MCF 10A (cell line): ENCODE measurements around the gene FAT1. TPM values are rescaled to one million over a fixed set of nuclear protein-coding genes. Genes with fewer than 3 reads are reported as not detected.
"Not testable (repeated sequence)": the region's sequence is repeated elsewhere in the genome, so short reads cannot be mapped to it uniquely, and the experiment has no call there.

Experiments used
- BruUV-seq: library from RNA; stranded (reverse); fragments of 400-500 nt; replicated peaks from 2 replicates; lab custom pipeline; 2021; lab: Mats Ljungman, UMichigan
- CTCF ChIA-PET: fragments of 300-600 bp; sonication (Branson Sonifier 250); formaldehyde crosslinking; extraction: SDS; loops from one replicate; lab custom pipeline; 2021; ENCODE audit warnings: antibody characterized with exemption, inconsistent platforms; lab: Yijun Ruan, JAX
- POLR2A ChIA-PET: fragments of 300-600, 350-650 bp; sonication (Branson Sonifier 250); formaldehyde crosslinking; extraction: SDS; loops from one replicate; lab custom pipeline; 2020; ENCODE audit warnings: antibody characterized with exemption, inconsistent platforms; lab: Yijun Ruan, JAX
- DNase-seq: peaks from one replicate; pipeline ENCODE4 v3.0.0-alpha.2; 2018; ENCODE audit not compliant: unreplicated experiment
- H3K27ac Mint-ChIP-seq: one replicate; pipeline ENCODE4 v1.8.0; 2022; ENCODE audit warnings: mild to moderate bottlenecking, low read depth, mixed read lengths; ENCODE audit not compliant: unreplicated experiment
- H3K27me3 Mint-ChIP-seq: one replicate; pipeline ENCODE4 v1.8.0; 2022; ENCODE audit warnings: mixed read lengths; ENCODE audit not compliant: insufficient read depth, unreplicated experiment
- H3K36me3 Mint-ChIP-seq: one replicate; pipeline ENCODE4 v1.8.0; 2022; ENCODE audit warnings: mild to moderate bottlenecking, moderate library complexity, mixed read lengths; ENCODE audit not compliant: insufficient read depth, unreplicated experiment
- H3K4me1 Mint-ChIP-seq: one replicate; pipeline ENCODE4 v1.8.0; 2022; ENCODE audit warnings: mixed read lengths; ENCODE audit not compliant: insufficient read depth, unreplicated experiment
- H3K4me3 Mint-ChIP-seq: one replicate; pipeline ENCODE4 v1.8.0; 2022; ENCODE audit warnings: mild to moderate bottlenecking, moderate library complexity, mixed read lengths; ENCODE audit not compliant: unreplicated experiment
- H3K9me3 Mint-ChIP-seq: one replicate; pipeline ENCODE4 v1.8.0; 2022; ENCODE audit warnings: mixed read lengths; ENCODE audit not compliant: unreplicated experiment
- CTCF ChIP-seq: fragments of 200-600 bp; IDR thresholded peaks from one replicate; pipeline ENCODE4 v1.8.0; 2022; ENCODE audit warnings: antibody characterized with exemption, mild to moderate bottlenecking; ENCODE audit not compliant: unreplicated experiment
- intact Hi-C: fragments of 100-400 bp; cut with micrococcal nuclease; formaldehyde crosslinking; loops from 2 replicates; pipeline ENCODE4 v1.14.1; 2022
- total RNA-seq: library from RNA; stranded (reverse); gene quantifications from 2 replicates; pipeline ENCODE4 v1.2.3, GENCODE V29; 2022

FAT1 gene
- total RNA-seq, 1 experiment from 2014 or later = 165 TPM

- intact Hi-C loops = no loop called here
- DNase-seq = peak; percentile 30
- Mint-ChIP-seq H3K9me3 (no peaks in the 10 kb centered on the region), H3K4me3 (no peak overlapping the region), H3K4me1 (peaks cover 34% of the 10 kb centered on the region), H3K36me3 (peaks cover 27% of the 10 kb centered on the region), H3K27me3 (no peaks in the 10 kb centered on the region), H3K27ac (peak overlapping the region; percentile 71)
- BruUV-seq = no TSS peak
- POLR2A ChIA-PET = interaction anchor here (0.7 to 5.8 kb wide), 6 partner anchors 11 to 1251 kb away, joined by 3 to 40 read pairs (median 4); partner anchors contain the start of gene FAT1
- TF ChIP-seq CTCF = no peak
- CTCF ChIA-PET = no interaction called here
These were observed 57.4 kb downstream of the FAT1 start for GRCh38 chr4:186666252-186666651.

GRCh38 chr4:186660403-186660802 is 63.3 kb downstream of the FAT1 start:
- Mint-ChIP-seq H3K27ac (no peak overlapping the region), H3K36me3 (peaks cover 41% of the 10 kb centered on the region), H3K4me3 (no peak overlapping the region), H3K27me3 (no peaks in the 10 kb centered on the region), H3K9me3 (no peaks in the 10 kb centered on the region), H3K4me1 (peaks cover 12% of the 10 kb centered on the region)
- no peak for DNase-seq
- no peak for TF ChIP-seq CTCF
- intact Hi-C loops = no loop called here
- CTCF ChIA-PET = interaction anchor here (0.6 kb wide), 1 partner anchor 9 kb away, joined by 4 read pairs; no protein-coding TSS in a partner anchor
- POLR2A ChIA-PET = no interaction called here
- BruUV-seq = no TSS peak

- H3K27me3 Mint-ChIP-seq = no peaks in the 10 kb centered on the region
- ChIA-PET POLR2A (no interaction called here), CTCF (interaction anchor here (0.6 kb wide), 1 partner anchor 9 kb away, joined by 4 read pairs; no protein-coding TSS in a partner anchor)
- intact Hi-C loops = no loop called here
- no peaks in the 10 kb centered on the region for H3K9me3 Mint-ChIP-seq
- no peak overlapping the region for H3K27ac Mint-ChIP-seq
- BruUV-seq = no TSS peak
- H3K4me1 Mint-ChIP-seq = peaks cover 12% of the 10 kb centered on the region
- H3K36me3 Mint-ChIP-seq = peaks cover 42% of the 10 kb centered on the region
- no peak overlapping the region for H3K4me3 Mint-ChIP-seq
- no peak for TF ChIP-seq CTCF
- no peak for DNase-seq
These were observed 63.7 kb downstream of the FAT1 start for GRCh38 chr4:186659935-186660334.

GRCh38 chr4:186659456-186659855 is 64.2 kb downstream of the FAT1 start:
- H3K27me3 Mint-ChIP-seq, H3K4me3 Mint-ChIP-seq, intact Hi-C loops, DNase-seq, POLR2A ChIA-PET, H3K9me3 Mint-ChIP-seq, BruUV-seq, H3K27ac Mint-ChIP-seq: not testable (repeated sequence)
- Mint-ChIP-seq H3K4me1 (peaks cover 12% of the 10 kb centered on the region), H3K36me3 (peaks cover 45% of the 10 kb centered on the region)
- CTCF ChIA-PET = interaction anchor here (1.0 kb wide), 1 partner anchor 10 kb away, joined by 3 read pairs; no protein-coding TSS in a partner anchor
